Measurements from ENCODE around the gene CHST11.

GRCh38 chr12:104712968-104713367, 256.2 kb downstream of the CHST11 start:
- TF ChIP-seq GABPA (IDR thresholded peaks at IDR 0.05 in 1 of 2, conservative IDR thresholded peaks at IDR 0.05 in 1 of 2) = no peak
- TF ChIP-seq ATF3 (IDR thresholded peaks at IDR 0.05) = no peak
- TF ChIP-seq CTCF (IDR thresholded peaks at IDR 0.05; ENCODE audit: low read depth, low read length, missing input control) = no peak
- TF ChIP-seq RAD21 (IDR thresholded peaks at IDR 0.05) = no peak

Data from liver (tissue), 3 donors.